GM10847 (cell line): ENCODE data around the gene SLC25A21.

Source experiments
- POLR2A ChIP-seq: IDR thresholded peaks from 2 replicates; pipeline ENCODE4 v1.6.1; 2011; ENCODE audit not compliant: insufficient read length; ENCODE audit errors: extremely low read depth

SLC25A21 gene

DNA sequence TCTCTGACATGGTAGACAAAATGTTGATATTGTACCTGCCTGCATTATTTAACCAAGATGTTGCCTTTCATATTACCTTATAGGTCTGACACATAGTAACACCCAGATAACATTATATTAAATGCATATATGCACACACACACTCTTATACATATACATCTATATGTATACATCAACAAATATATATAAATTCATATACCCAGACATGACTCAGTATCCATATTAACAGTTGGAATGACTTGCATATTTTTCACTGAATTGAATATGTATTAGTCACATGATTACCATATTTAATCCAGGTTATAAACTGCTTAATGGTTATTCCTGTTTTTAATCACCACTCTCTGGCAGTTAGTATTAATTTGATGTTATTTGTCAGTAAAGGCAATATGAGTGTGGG lies 425.5 kb downstream of the SLC25A21 start:
- TF ChIP-seq POLR2A: no peak

DNA sequence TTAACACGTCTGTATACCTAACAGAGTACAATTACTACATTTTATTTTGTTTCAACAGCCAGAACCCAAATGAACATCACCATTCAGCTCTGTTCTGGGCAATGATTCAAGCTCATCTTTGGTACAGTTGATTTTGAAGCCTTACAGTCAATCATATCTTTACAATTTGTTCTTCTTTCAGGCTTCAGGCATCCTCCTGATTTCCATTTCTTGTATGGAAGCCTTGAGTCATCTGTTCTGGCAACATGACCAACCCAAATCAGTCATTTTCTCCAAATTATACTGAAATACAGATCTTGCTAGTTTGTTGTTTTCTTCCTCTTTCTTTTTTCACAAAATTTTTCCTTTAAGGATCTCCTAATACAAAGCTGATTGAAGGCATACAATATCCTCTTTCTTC lies 430.5 kb downstream of the SLC25A21 start:
- TF ChIP-seq POLR2A: no peak

DNA sequence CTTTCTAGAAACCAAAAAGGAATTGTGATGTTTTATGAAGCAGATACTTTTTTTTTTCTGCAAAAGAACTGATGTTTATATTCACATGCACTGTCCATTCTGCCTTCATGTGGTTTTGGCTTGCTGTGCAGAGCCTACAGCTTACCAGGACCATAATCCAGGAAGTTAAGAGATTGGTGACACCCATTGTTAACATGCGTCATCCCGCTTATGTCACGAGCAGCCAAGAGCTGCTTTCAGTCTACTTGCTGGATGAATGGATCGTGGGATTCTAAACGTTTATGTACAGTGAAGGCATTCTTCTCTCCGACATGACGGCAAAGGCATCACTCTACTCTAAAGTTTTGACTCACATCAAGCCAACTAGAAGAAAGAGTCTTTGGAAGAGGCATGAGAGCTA lies 434.1 kb downstream of the SLC25A21 start:
- TF ChIP-seq POLR2A: no peak

DNA sequence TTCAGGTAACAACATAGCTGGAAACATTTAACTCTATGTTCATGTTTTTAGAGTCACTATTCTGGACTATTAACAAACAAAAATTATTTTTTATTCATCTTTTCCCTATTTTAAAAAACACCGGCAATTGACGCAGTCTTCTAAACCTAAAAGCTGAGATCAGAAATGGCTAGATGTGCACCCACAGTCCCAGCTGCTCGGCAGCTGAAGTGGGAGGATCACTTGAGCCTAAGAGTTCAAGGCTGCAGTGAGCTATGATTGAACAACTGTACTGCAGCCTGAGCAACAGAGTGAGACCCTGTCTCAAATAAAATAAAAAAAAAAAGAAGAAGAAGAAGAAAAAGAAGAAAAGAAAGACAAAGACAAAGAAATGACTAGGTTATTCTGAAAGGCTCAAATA lies 446.3 kb downstream of the SLC25A21 start:
- TF ChIP-seq POLR2A: no peak

DNA sequence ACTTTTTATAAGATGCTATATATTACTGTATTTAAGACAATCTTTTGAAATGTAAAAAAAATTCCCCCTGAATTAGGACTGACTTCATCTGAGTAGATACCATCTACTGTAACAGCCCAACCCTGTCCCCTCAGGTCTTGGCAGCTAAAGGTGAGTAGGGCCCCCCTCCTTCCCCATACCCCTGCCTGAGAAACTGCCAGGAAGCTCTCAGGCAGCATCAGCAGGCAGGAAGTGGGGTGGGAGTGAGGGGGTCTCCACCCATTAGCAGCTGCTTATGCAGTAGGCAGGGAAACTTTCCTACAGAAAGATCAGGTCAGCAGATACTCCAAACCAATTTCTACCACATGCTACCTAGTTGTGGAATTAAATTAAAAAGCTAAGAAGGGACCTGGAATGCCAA lies 448.2 kb downstream of the SLC25A21 start:
- no peak for TF ChIP-seq POLR2A

DNA sequence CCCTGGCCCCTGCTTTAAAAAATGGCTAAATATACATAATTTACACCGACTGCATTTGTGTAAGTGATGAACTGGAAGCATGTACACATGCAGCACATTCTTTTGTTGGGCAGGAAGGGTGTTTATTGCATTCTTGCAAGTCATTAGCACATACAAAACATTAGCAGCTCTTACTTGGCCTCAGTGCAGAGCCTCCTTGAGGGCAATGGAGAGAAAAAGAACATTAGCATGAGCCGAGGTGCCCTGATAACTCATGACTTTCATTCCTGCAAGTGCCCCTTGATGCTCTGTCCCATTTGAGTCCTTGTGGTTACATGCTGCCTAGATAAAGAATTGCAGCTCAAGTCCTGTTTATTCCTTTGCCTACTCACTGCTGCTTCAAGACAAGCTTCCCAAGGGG lies 448.9 kb downstream of the SLC25A21 start:
- no peak for TF ChIP-seq POLR2A

DNA sequence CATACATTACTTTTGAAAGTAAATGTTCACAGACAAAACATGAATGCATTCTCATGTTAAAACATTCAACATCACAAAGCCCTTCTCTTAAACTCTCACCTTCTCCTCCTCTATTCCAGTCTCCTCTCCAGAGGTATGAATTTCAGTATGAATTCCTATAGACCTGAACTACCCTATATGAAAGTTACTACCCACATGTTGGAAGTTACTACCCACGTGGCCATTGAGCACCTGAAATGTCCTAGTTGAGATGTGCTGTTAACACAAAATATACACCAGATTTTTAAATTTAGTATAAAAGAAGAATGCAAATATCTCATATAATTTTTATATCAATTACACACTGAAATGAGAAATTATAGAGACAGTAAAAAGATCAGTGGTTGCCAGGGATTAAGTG lies 450.5 kb downstream of the SLC25A21 start:
- no peak for TF ChIP-seq POLR2A

DNA sequence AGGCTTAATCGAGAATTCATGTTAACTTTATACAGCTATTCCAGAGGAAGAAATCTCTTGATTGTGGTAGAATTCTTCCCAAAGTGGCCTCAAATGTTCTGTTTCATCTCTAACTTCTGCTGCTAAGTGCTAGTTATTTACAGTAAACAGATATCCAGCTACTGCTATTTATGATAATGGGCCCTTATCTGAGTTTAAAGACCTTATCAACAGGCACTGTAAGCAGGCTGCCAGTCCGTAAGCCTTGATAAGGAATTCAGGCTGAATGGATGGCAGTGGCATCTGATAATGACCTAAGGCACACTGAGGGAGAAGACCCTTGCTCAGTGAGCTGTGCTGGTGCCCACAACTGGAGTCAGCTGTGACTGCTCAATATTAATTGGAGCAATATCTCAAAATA lies 451.7 kb downstream of the SLC25A21 start:
- TF ChIP-seq POLR2A: no peak

DNA sequence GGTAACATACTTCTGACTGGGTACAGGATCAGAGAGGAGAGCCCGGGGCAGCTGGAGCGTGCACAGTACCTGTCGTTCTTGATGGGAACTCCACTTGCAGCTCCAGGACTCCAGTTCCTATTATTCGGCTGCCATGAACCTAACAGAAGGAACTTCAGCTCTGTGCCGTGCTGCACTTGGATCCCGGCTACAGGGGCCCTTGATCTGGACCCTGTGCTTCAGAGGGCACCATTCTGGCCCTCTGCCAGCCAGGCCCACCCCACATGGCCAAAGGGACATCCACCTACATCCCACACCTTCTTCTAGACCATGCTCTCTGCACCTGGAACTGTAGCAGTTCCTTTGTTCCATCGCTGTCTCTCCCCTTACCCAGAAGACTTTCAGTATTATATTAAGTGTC lies 452.6 kb downstream of the SLC25A21 start:
- no peak for TF ChIP-seq POLR2A

DNA sequence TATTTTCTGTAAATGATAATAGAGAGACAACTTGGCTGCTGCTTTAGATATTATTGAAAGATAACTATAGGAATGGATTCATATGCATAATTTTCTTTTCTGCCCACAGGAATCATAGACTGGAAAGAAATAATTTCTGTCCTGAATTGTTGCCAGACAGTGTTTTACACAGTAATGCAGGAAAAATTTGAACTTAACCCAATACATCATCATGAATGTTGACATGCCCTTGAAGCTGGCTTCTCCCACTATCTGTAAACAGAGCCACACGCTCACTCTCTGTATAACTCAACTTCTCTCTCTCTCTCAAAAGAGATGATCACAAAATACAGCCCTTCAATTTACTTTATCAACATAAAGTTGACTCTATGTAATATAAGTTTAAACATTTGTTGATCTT lies 454.2 kb downstream of the SLC25A21 start:
- TF ChIP-seq POLR2A: no peak

DNA sequence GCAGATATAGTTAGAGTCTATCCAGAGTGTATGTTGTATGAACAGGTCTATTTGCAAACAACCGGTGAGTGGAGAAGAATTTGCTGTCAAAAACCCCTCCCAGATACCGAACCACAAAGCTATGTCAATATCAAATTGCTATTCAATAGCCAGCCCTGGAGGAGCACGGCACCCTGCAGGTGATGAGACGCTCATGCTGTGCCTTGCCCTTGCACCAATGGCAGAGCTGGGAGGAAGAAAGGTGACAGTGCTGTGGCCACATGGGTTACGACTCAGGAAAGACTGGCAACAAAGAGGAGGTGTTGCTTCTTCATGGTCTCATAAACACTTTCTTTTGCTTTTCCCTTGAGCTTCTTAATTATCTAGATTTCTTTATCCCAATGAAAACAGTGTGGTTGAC lies 455.0 kb downstream of the SLC25A21 start:
- no peak for TF ChIP-seq POLR2A

DNA sequence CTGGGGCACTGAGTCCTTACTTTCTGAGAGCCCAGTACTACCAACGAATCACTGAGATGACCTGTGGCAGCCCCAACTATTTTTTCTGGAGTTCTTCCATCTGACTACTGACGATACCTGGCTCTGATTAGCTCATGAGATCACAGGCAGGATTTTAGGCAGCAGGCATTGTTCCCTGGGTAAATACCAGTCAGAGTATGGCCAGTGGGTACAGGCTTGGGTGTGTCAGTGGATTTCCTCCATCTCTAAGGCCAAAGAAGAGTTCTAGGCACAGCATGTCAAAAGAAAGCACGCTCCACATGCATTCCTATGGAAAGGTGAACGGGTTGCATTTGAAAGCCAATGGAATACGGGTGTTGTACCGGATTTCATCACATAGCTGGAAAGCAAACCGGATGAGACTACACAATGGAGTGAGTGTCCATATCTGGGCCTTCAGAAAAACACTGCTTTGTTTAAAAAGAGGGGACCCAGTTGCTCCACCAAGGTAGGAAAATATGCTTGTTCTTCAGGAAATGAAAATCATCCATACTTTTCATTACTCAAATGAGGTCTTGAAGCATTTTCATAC lies 455.7 kb downstream of the SLC25A21 start:
- no peak for TF ChIP-seq POLR2A

DNA sequence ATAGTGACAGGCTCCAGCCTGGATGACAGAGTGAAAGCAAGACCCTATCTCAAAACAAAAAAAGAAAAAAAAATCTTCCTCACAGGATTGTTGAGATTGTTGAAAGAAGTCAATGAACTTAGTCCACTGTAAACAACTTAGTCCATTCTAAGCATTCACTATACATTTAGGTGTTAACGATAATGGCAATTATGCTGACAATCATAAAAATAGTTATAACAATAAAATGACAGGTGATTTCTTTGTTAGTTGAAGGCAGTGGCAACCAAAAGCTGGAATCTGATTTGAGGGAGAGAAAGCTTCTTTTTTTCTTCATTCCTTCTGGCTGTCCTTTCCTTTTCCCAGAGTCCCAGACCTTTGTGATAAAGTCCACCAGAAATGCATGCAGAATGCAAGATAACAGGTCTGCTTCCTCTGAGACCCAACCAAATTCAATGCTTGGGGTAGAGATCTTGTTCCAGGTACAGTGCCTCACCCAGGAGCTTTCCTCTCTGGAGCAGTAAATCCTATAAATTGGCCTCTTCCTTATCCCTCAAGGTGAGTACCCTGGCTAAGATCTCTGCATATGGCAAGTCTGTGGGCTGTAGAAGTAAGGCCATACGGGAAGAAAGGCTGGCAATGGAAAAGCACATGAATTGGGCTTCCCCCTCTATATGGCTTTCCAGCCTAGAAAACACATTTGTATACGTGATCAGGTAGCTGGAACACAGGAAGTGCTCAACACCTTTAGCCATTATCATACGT lies 458.3 kb downstream of the SLC25A21 start:
- TF ChIP-seq POLR2A: no peak

DNA sequence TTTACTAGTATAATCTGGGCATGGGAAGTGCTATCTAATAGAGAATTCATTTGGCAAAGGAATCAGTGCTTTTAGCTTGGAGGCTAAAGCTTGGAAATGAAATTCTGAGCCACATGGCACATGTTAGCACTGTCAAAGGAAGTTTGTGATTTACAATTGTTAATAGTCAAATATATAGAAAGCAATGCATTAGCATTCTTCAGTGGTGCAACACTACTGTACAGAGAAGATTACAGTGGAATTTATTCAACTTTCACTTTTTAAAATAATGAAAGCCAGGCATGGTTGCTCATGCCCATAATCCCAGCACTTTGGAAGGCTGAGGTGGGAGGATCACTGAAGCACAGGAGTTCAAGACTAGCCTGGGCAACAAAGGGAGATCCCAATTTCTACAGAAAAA lies 464.8 kb downstream of the SLC25A21 start:
- no peak for TF ChIP-seq POLR2A

DNA sequence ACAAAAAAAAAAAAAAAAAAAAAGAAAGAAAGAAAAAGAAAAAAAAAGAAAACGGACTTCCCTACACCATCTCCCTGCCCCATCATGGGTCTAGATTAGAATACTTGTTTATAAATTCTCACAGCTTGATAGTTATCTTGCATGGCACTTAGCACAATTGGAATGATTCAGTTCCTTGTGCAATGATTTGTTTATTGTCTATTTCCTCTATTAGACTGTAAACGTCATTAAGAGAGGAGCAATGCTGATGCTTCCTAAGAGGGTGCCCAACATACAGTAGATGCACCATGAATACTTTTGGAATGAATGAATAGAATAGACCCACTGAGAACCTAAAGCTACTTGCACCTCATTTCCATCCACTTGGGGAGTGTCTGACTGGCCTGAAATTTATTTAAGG lies 469.9 kb downstream of the SLC25A21 start:
- TF ChIP-seq POLR2A: no peak

DNA sequence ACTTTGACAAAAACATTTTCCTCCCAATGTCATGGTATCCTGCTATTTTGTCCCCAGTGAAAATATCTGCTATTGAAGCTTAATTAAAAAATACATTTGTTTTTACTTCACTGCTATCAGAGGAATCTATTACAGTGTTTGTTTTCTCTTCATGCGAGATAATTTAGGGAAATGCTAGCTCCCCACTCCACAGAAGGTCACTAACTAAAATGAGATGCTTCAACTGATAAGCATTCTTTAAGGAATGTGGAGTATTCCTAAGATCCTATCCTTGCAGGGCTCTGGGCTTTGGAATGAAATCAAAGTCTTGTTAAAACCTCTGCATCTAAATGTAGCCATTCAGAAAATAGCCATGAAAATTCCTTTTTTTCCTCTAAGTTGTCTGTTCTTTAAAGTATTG lies 471.3 kb downstream of the SLC25A21 start:
- TF ChIP-seq POLR2A: no peak

DNA sequence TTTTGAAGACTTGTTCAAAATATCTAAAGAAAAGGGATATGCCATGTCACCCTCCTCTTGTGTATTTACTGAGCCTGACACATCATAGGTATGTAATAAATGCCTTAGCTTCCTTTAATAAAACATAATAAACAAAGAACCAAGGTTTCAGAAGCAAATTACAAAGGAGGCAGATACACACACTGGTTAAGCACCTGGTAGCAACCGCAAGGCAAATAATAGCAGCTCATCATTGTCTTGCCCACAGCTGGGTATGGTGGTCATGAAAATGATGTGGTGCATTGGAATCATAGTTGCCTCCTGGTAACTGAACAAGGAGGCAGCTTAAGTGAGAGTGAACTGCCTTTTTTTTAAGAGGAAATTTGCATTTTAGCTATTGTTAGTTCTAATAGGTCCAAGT lies 471.8 kb downstream of the SLC25A21 start:
- no peak for TF ChIP-seq POLR2A

DNA sequence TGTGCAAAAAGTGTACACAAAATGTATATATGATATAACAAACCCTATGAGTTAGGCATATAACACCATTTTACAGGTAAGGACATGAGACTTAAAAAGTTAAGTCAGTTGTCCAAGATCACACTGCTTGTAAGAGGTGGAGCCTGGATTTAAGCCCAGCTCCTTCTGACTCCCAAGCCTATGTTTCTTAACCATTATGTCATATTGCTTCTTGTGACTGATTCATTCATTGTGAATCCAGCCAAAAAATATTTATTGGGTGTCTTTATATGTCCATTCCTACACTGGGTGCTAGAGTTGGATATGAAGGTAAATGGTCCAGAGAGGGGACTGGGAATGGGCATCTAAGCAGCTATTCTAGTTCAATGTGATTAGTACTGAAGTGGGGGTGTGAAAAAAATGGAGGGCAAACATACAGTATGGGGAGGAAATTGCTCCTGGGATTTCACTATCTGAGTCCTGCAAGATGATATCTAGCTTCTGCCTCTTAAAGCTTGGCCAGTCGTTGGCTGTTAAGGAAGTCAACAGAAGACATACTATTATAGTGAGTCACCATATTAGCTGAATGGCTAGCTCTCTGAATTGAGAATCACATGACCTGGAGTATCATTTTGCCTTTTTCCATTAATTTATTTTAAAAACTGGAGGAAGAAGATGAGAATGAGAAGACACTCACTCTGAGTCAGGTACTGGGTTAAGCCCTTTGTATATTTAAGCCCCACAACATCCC lies 481.9 kb downstream of the SLC25A21 start:
- no peak for TF ChIP-seq POLR2A
